Effector memory CD4-positive, alpha-beta T cell (primary cell): ENCODE measurements around the gene PHLDB1.

Experiments
- DNase-seq, 3 donors: peaks; one replicate each; pipeline ENCODE4 v3.0.0-alpha.2; 2020
- H3K27ac ChIP-seq: 2 replicates; pipeline ENCODE4 v1.7.0; 2013; ENCODE audit warnings: mild to moderate bottlenecking, low read length, moderate library complexity; ENCODE audit not compliant: insufficient read depth, poor library complexity, severe bottlenecking
- H3K27me3 ChIP-seq: replicated peaks from 2 replicates; pipeline ENCODE4 v1.7.0; 2013; ENCODE audit warnings: mild to moderate bottlenecking, low read length; ENCODE audit not compliant: insufficient read depth, control insufficient read depth, poor library complexity, severe bottlenecking
- H3K36me3 ChIP-seq: 2 replicates; pipeline ENCODE4 v1.7.0; 2013; ENCODE audit warnings: mild to moderate bottlenecking, low read length, moderate library complexity; ENCODE audit not compliant: control insufficient read depth, insufficient read depth
- H3K4me1 ChIP-seq: 2 replicates; pipeline ENCODE4 v1.7.0; 2013; ENCODE audit warnings: low read length, mild to moderate bottlenecking; ENCODE audit not compliant: control insufficient read depth, insufficient read depth, poor library complexity, severe bottlenecking
- H3K4me3 ChIP-seq: 2 replicates; pipeline ENCODE4 v1.7.0; 2013; ENCODE audit warnings: low read length, low read depth, mild to moderate bottlenecking; ENCODE audit not compliant: insufficient read depth, poor library complexity, severe bottlenecking
- H3K9me3 ChIP-seq: 2 replicates; pipeline ENCODE4 v1.7.0; 2013; ENCODE audit warnings: mild to moderate bottlenecking, low read length, moderate library complexity; ENCODE audit not compliant: control insufficient read depth

Gene PHLDB1

DNA sequence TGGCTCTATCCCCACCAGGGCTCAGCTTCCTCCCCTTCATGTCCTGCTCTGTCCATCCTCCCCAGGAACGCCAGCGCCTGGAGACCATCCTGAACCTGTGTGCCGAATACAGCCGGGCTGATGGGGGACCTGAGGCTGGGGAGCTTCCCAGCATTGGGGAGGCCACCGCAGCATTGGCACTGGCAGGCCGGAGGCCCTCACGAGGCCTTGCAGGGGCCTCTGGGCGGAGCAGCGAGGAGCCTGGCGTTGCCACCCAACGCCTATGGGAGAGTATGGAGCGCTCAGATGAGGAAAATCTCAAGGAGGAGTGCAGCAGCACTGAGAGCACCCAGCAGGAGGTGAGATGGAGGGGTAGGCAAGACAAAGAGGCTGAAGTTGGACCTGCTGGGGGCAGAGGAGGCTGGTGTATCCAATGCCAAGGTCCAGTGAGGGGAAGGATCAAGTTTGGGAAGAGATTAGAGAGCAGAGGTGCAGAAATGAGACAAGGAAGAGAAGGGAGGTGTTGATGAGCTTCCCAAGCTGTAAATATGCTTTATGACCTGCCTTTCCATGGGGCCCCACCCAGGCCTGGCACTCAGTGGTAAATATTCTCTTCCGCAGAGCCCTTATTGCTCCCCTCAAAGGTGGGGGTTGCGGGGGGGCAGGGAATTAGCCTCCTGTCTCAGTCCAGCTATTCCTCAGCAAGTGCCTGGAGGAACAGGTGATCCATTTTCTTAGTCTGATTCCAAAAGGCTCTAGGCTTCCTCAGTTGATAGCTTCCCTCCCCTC is 23.9 kb downstream of the PHLDB1 start:
- no peaks in the 10 kb centered on the region for H3K36me3 ChIP-seq
- no peak overlapping the region for H3K4me3 ChIP-seq
- H3K27ac ChIP-seq: no peak overlapping the region
- DNase-seq: no peak
- H3K4me1 ChIP-seq: no peaks in the 10 kb centered on the region
- no peaks in the 10 kb centered on the region for H3K9me3 ChIP-seq
- no peaks in the 10 kb centered on the region for H3K27me3 ChIP-seq

DNA sequence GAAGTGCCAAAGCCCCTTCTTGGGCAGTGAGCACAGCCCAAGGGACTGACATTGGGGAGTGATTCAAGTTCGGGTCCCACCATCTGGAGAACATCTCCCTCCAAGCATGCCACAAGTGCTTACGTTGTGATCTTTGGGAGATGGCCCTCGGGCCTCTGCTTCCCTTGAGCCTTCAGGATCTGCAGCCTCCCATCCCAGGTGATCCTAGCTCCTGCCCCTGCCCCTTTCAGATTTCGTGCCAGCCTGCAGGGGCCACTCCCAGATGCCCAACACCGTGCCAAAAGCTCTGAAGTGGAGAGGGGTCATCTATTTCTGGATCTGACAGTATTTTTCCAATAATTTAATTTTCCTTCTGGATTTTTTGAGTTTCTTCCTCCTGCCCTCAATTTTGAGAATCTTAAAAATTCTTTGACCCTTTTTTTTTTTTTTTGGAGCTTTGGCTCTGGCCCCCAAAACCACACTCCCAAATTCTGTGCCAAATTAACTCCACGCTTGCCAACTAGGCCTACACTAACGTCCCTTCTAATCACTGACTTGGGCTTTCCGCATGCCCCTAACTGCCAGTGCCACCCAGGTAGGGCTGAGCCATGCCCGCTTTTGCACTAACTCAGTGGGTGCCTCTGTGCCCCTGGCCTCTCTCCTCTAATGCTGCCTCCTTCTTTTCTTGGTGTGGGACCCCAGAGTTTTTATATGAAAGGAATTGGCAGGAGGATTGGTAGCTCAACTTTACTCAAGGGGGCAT is 25.3 kb downstream of the PHLDB1 start:
- Histone ChIP-seq H3K36me3 (no peaks in the 10 kb centered on the region), H3K27me3 (no peaks in the 10 kb centered on the region), H3K4me3 (no peak overlapping the region), H3K4me1 (no peaks in the 10 kb centered on the region), H3K27ac (no peak overlapping the region), H3K9me3 (no peaks in the 10 kb centered on the region)
- no peak for DNase-seq

DNA sequence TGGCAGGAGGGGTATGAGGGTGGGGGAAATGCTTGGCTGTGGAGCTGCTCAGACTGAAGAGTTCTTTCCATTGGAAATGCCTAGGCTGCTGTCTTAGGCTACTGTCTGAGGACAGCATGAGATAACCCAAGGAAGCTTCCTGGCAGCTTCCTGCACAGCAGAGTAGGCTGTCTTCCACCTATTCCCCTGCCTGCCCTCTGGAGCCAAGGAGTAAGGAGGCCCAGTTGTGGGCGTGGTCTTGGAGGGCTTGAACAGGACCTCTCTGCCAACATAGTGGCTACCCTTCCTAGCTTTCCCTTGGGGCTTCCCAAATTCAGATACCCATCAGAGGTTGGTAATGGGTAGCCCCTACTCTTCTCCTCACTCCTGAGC is 25.9 kb downstream of the PHLDB1 start:
- no peaks in the 10 kb centered on the region for H3K4me1 ChIP-seq
- H3K4me3 ChIP-seq: no peak overlapping the region
- H3K27ac ChIP-seq: no peak overlapping the region
- no peak for DNase-seq
- no peaks in the 10 kb centered on the region for H3K27me3 ChIP-seq
- no peaks in the 10 kb centered on the region for H3K36me3 ChIP-seq
- H3K9me3 ChIP-seq: no peaks in the 10 kb centered on the region

DNA sequence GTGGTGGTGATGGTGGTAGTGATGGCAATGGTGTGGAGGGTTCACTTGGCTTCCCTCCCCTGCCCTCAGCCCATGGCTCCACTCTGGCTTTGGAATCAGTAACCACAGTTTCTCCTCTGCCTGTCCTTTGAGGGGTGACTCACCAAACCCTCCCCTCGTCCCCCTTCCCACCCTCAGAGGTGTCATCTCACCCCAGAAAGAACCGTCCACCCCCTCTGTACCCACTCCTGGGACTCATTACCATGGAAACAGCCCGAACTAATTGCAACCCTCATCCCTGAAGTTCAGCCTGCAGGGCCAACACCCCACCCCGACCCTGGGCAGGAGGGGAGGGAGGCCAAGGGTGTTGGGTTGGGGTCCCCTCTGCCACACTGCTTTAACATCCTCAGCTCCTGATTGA is 26.6 kb downstream of the PHLDB1 start:
- Histone ChIP-seq H3K4me1 (no peaks in the 10 kb centered on the region), H3K4me3 (no peak overlapping the region), H3K9me3 (no peaks in the 10 kb centered on the region), H3K27me3 (no peaks in the 10 kb centered on the region), H3K36me3 (no peaks in the 10 kb centered on the region), H3K27ac (no peak overlapping the region)
- DNase-seq: no peak

GRCh38 chr11:118634431-118635236 is 27.2 kb downstream of the PHLDB1 start:
- no peaks in the 10 kb centered on the region for H3K36me3 ChIP-seq
- H3K4me1 ChIP-seq: no peaks in the 10 kb centered on the region
- H3K9me3 ChIP-seq: no peaks in the 10 kb centered on the region
- no peaks in the 10 kb centered on the region for H3K27me3 ChIP-seq
- no peak overlapping the region for H3K27ac ChIP-seq
- no peak overlapping the region for H3K4me3 ChIP-seq
- DNase-seq: no peak

DNA sequence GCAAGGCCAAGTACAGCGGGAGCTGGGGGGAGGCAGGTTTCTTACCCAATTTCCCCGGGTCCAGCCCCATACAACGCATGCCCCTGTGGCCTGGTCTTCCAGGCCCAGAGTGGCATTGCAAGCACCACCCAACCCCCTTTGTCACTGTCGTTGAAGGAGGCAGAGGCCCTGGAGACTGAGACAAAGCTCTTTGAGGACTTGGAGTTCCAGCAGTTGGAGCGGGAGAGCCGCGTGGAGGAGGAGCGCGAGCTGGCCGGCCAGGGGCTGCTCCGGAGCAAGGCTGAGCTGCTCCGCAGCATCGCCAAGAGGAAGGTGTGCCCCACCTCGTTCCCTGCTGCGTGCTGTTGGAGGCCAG is 27.8 kb downstream of the PHLDB1 start:
- H3K4me3 ChIP-seq: no peak overlapping the region
- H3K4me1 ChIP-seq: no peaks in the 10 kb centered on the region
- no peaks in the 10 kb centered on the region for H3K27me3 ChIP-seq
- no peak for DNase-seq
- no peaks in the 10 kb centered on the region for H3K36me3 ChIP-seq
- no peak overlapping the region for H3K27ac ChIP-seq
- H3K9me3 ChIP-seq: no peaks in the 10 kb centered on the region

DNA sequence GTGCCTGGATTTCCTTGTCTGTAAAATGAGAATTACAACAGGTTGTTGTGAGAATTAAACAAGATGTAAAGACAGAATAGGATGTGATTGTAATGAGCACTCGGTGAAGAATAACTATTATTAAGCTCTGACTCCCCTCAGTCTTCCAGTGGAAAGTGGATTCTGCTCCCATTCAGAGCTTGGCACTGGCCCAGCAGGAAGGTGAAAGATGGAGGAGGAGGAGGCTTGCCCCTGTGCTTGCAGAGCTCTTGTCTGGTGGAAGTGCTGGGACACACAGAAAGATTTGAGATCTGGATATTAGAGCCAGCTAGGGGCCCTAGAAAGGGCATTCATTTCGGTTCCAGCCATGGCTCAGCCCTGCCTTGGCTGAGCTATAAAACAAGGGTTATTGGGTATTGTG is 28.2 kb downstream of the PHLDB1 start:
- Histone ChIP-seq H3K27me3 (no peaks in the 10 kb centered on the region), H3K9me3 (no peaks in the 10 kb centered on the region), H3K4me1 (no peaks in the 10 kb centered on the region), H3K36me3 (no peaks in the 10 kb centered on the region), H3K4me3 (no peak overlapping the region), H3K27ac (no peak overlapping the region)
- DNase-seq: no peak

DNA sequence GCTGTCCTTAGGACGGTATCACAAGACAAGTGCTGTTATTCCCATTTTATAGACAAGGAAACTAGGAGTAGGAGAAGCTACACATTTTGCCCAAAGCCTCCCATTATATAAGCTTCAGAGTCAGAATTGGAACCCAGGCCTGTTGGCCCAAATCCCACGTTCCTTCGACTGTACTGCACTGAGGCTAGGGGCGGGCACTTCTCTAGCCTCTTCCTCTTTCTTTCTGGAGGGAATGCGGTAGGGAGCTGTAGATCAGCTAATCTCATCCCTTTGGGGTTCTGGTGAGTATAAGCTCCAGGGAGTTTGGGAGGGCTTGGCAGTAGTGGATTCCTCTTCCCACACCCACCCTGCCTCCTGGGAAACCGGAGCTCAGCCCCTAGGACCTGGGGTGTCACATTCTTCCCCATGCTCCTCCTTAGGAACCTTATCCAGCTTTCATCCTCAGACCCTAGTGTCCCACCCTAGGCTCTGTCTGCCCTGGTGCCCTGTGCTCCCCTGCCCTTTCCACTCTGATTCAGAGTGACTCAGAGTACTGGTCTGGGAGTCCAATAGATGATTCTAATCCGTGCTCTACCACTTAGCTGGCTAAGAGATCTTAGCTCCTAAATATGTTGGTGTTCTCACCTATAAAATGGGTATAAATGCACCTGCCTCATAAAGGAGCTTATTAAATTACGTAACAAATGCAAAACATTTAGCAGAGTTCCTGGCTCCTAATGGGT is 29.3 kb downstream of the PHLDB1 start:
- no peaks in the 10 kb centered on the region for H3K36me3 ChIP-seq
- H3K4me1 ChIP-seq: no peaks in the 10 kb centered on the region
- no peaks in the 10 kb centered on the region for H3K27me3 ChIP-seq
- H3K9me3 ChIP-seq: no peaks in the 10 kb centered on the region
- DNase-seq: no peak
- H3K27ac ChIP-seq: no peak overlapping the region
- H3K4me3 ChIP-seq: no peak overlapping the region

- H3K4me1 ChIP-seq: no peaks in the 10 kb centered on the region
- no peak overlapping the region for H3K27ac ChIP-seq
- H3K36me3 ChIP-seq: no peaks in the 10 kb centered on the region
Measured at GRCh38 chr11:118638726-118639125, 31.3 kb downstream of the PHLDB1 start.

More at GRCh38 chr11:118638726-118639125, 31.3 kb downstream of the PHLDB1 start:
- DNase-seq: no peak
- no peaks in the 10 kb centered on the region for H3K27me3 ChIP-seq
- H3K9me3 ChIP-seq: no peaks in the 10 kb centered on the region
- H3K4me3 ChIP-seq: no peak overlapping the region
